IMR-90 (cell line): ENCODE measurements around the gene MATK. TPM values are rescaled to one million over a fixed set of nuclear protein-coding genes. Genes with fewer than 3 reads are reported as not detected.
A peak's percentile ranks its signal among the peaks of the same experiment; 100 is the strongest.

Experiments used
- ATAC-seq: fragments of 200-7000 bp; cut with Tn5 transposase; 2 replicates; pipeline ENCODE4 v1.9.1; 2020; ENCODE audit warnings: low read depth, mild to moderate bottlenecking, moderate library complexity
- BruUV-seq: library from RNA; stranded (reverse); fragments of 400-500 nt; replicated peaks from 2 replicates; lab custom pipeline; 2021; lab: Mats Ljungman, UMichigan
- CTCF ChIA-PET: fragments of 300-600 bp; formaldehyde crosslinking; extraction: SDS; loops from one replicate; lab custom pipeline; 2021; ENCODE audit warnings: antibody characterized with exemption; lab: Yijun Ruan, JAX
- POLR2A ChIA-PET: fragments of 300-600 bp; sonication (Branson Sonifier 250); formaldehyde crosslinking; loops from one replicate; lab custom pipeline; 2022; ENCODE audit warnings: antibody characterized with exemption; ENCODE audit not compliant: unreplicated experiment; lab: Charles Lee
- DNase-seq: peaks from one replicate; pipeline ENCODE4 v3.0.0; 2013
- H2AFZ ChIP-seq: replicated peaks from 2 replicates; pipeline ENCODE3; 2013; ENCODE audit warnings: low read length, mild to moderate bottlenecking; ENCODE audit not compliant: poor library complexity
- H2AK5ac ChIP-seq: 2 replicates; pipeline ENCODE4 v1.6.1; 2013; ENCODE audit warnings: low read depth, low read length, inconsistent platforms
- H2AK9ac ChIP-seq: replicated peaks from 2 replicates; pipeline ENCODE3; 2013; ENCODE audit warnings: mild to moderate bottlenecking, low read depth, low read length, moderate library complexity; ENCODE audit not compliant: poor library complexity
- H2BK120ac ChIP-seq: 2 replicates; pipeline ENCODE4 v1.6.1; 2013; ENCODE audit warnings: low read depth, low read length, inconsistent platforms
- H2BK15ac ChIP-seq: 3 replicates; pipeline ENCODE4 v1.6.1; 2013; ENCODE audit warnings: low read depth, low read length, inconsistent platforms
- H2BK20ac ChIP-seq: 2 replicates; pipeline ENCODE4 v1.6.1; 2013; ENCODE audit warnings: low read depth, mild to moderate bottlenecking, inconsistent platforms, low read length, moderate library complexity
- H2BK5ac ChIP-seq: 2 replicates; pipeline ENCODE4 v1.6.1; 2013; ENCODE audit warnings: mild to moderate bottlenecking, low read depth, low read length, inconsistent platforms; ENCODE audit not compliant: poor library complexity, severe bottlenecking
- H3K14ac ChIP-seq: replicated peaks from 2 replicates; pipeline ENCODE4 v1.6.1; 2013; ENCODE audit warnings: low read depth, low read length, inconsistent platforms
- H3K18ac ChIP-seq: 2 replicates; pipeline ENCODE4 v1.6.1; 2013; ENCODE audit warnings: low read depth, low read length, control low read depth
- H3K23ac ChIP-seq: 2 replicates; pipeline ENCODE4 v1.6.1; 2013; ENCODE audit warnings: low read depth, low read length, inconsistent platforms
- H3K27ac ChIP-seq: 2 replicates; pipeline ENCODE4 v1.5.1; 2013; ENCODE audit warnings: mild to moderate bottlenecking, control low read depth, low read length; ENCODE audit not compliant: insufficient read depth
- H3K27me3 ChIP-seq: 2 replicates; pipeline ENCODE4 v1.6.1; 2013; ENCODE audit warnings: low read length; ENCODE audit not compliant: control insufficient read depth, insufficient read depth
- H3K36me3 ChIP-seq: 2 replicates; pipeline ENCODE4 v1.6.1; 2013; ENCODE audit warnings: low read length, mixed read lengths; ENCODE audit not compliant: control insufficient read depth, insufficient read depth
- H3K4ac ChIP-seq: 2 replicates; pipeline ENCODE4 v1.6.1; 2013; ENCODE audit warnings: low read depth, low read length, inconsistent platforms
- H3K4me1 ChIP-seq: 2 replicates; pipeline ENCODE4 v1.6.1; 2013; ENCODE audit warnings: low read length, mixed read lengths; ENCODE audit not compliant: control insufficient read depth, insufficient read depth
- H3K4me2 ChIP-seq: 2 replicates; pipeline ENCODE4 v1.6.1; 2013; ENCODE audit warnings: low read depth, mild to moderate bottlenecking, control low read depth, low read length, moderate library complexity
- H3K4me3 ChIP-seq: 2 replicates; pipeline ENCODE4 v1.5.1; 2013; ENCODE audit warnings: low read depth, mild to moderate bottlenecking, control low read depth, low read length, moderate library complexity; ENCODE audit not compliant: insufficient read depth
- H3K56ac ChIP-seq: 2 replicates; pipeline ENCODE4 v1.6.1; 2013; ENCODE audit warnings: low read length, inconsistent platforms; ENCODE audit not compliant: insufficient read depth; ENCODE audit errors: extremely low read depth
- H3K79me1 ChIP-seq, 2 experiments: 2 replicates each; pipeline ENCODE4 v1.6.1; 2013; ENCODE audit warnings: low read length in 2 of 2, inconsistent platforms in 1 of 2, low read depth in 1 of 2
- H3K9ac ChIP-seq: 2 replicates; pipeline ENCODE4 v1.6.1; 2013; ENCODE audit warnings: low read depth, low read length, control low read depth
- H3K9me1 ChIP-seq: 2 replicates; pipeline ENCODE4 v1.6.1; 2013; ENCODE audit warnings: low read length, inconsistent platforms; ENCODE audit not compliant: insufficient read depth
- H3K9me3 ChIP-seq: 2 replicates; pipeline ENCODE4 v1.6.1; 2013; ENCODE audit warnings: low read length; ENCODE audit not compliant: control insufficient read depth, insufficient read depth
- H4K20me1 ChIP-seq: 2 replicates; pipeline ENCODE4 v1.6.1; 2013; ENCODE audit warnings: low read length, inconsistent platforms; ENCODE audit not compliant: insufficient read depth
- H4K5ac ChIP-seq: 2 replicates; pipeline ENCODE4 v1.6.1; 2013; ENCODE audit warnings: mild to moderate bottlenecking, low read depth, low read length, control low read depth
- H4K8ac ChIP-seq, 2 experiments: 2 replicates each; pipeline ENCODE4 v1.6.1; 2013; ENCODE audit warnings: low read depth in 2 of 2, low read length in 2 of 2, control low read depth in 1 of 2, inconsistent platforms in 1 of 2
- H4K91ac ChIP-seq: 2 replicates; pipeline ENCODE4 v1.6.1; 2013; ENCODE audit warnings: low read depth, low read length, inconsistent platforms; ENCODE audit not compliant: insufficient read depth
- CEBPB ChIP-seq: IDR thresholded peaks from 2 replicates; pipeline ENCODE4 v1.6.1; 2012; ENCODE audit warnings: low read depth, low read length, improper control_type of control experiment
- CHD1 ChIP-seq: IDR thresholded peaks from 2 replicates; pipeline ENCODE4 v1.6.1; 2012; ENCODE audit warnings: low read depth, low read length, improper control_type of control experiment
- CTCF ChIP-seq: conservative IDR thresholded peaks from 2 replicates; pipeline ENCODE4 v1.5.1; 2012; ENCODE audit warnings: mild to moderate bottlenecking, low read depth, low read length, improper control_type of control experiment
- ELK1 ChIP-seq: fragments of 150-350 bp; IDR thresholded peaks from 2 replicates; pipeline ENCODE4 v1.6.1; 2016; ENCODE audit warnings: low read depth, mild to moderate bottlenecking, low read length, moderate library complexity, borderline replicate concordance
- MAFK ChIP-seq: IDR thresholded peaks from 2 replicates; pipeline ENCODE4 v1.6.1; 2012; ENCODE audit warnings: low read depth, low read length, improper control_type of control experiment
- MXI1 ChIP-seq: IDR thresholded peaks from 2 replicates; pipeline ENCODE4 v1.6.1; 2012; ENCODE audit warnings: low read depth, mild to moderate bottlenecking, low read length, moderate library complexity, borderline replicate concordance
- POLR2A ChIP-seq: IDR thresholded peaks from 2 replicates; pipeline ENCODE4 v1.6.1; 2012; ENCODE audit warnings: mild to moderate bottlenecking, low read depth, low read length
- RAD21 ChIP-seq: IDR thresholded peaks from 2 replicates; pipeline ENCODE4 v1.6.1; 2012; ENCODE audit warnings: low read length, improper control_type of control experiment
- RCOR1 ChIP-seq: IDR thresholded peaks from 2 replicates; pipeline ENCODE4 v1.6.1; 2012; ENCODE audit warnings: mild to moderate bottlenecking, low read length, improper control_type of control experiment; ENCODE audit not compliant: insufficient replicate concordance
- SMC3 ChIP-seq: fragments of 150-350 bp; IDR thresholded peaks from 2 replicates; pipeline ENCODE4 v1.6.1; 2016; ENCODE audit warnings: low read depth, mild to moderate bottlenecking, antibody characterized with exemption, low read length, moderate library complexity
- WGBS, 2 experiments: methylation state at CpG; one replicate each; pipeline versions ENCODE4 v1.1.5 to v1.1.7; 2013; ENCODE audit warnings: missing lambda C conversion rate in 2 of 2; ENCODE audit not compliant: insufficient read length in 1 of 2; ENCODE audit errors: extremely low coverage in 2 of 2; 5-methylcytosine and 5-hydroxymethylcytosine counted together
- dilution Hi-C: fragments of 300-500 bp; cut with HindIII; formaldehyde crosslinking; loops from one replicate; pipeline ENCODE4 v1.14.3; 2018; ENCODE audit warnings: low sequenced_read_pairs; ENCODE audit not compliant: unreplicated experiment
- in situ Hi-C: fragments of 300-500 bp; cut with MboI; formaldehyde crosslinking; loops from 3 replicates; pipeline ENCODE4 v1.14.3; 2019; ENCODE audit warnings: low sequenced_read_pairs, inconsistent platforms, mixed read lengths
- intact Hi-C: fragments of 100-400 bp; cut with micrococcal nuclease; formaldehyde crosslinking; loops from 2 replicates; pipeline ENCODE4 v1.10.0; 2022
- polyA plus RNA-seq, 3 experiments: library from polyadenylated mRNA; depleted of rRNA; stranded (reverse); fragments of >200 nt; gene quantifications; 2 replicates each; pipeline ENCODE4 v1.2.3, GENCODE V29; 2012; ENCODE audit warnings: low replicate concordance in 1 of 3
- total RNA-seq: library from RNA; depleted of rRNA; stranded (reverse); fragments of >200 nt; gene quantifications from 2 replicates; pipeline ENCODE4 v1.2.3, GENCODE V29; 2012
- TF ChIP-seq, protein P1 (sequence below): fragments of 150-350 bp; IDR thresholded peaks from 2 replicates; pipeline ENCODE4 v1.6.1; 2017; ENCODE audit warnings: mild to moderate bottlenecking, antibody characterized with exemption, low read length, low read depth

The MATK gene
- total and polyA plus RNA-seq, 2 of the 4 experiments (the other 2 are of a cell fraction) = not detected

DNA sequence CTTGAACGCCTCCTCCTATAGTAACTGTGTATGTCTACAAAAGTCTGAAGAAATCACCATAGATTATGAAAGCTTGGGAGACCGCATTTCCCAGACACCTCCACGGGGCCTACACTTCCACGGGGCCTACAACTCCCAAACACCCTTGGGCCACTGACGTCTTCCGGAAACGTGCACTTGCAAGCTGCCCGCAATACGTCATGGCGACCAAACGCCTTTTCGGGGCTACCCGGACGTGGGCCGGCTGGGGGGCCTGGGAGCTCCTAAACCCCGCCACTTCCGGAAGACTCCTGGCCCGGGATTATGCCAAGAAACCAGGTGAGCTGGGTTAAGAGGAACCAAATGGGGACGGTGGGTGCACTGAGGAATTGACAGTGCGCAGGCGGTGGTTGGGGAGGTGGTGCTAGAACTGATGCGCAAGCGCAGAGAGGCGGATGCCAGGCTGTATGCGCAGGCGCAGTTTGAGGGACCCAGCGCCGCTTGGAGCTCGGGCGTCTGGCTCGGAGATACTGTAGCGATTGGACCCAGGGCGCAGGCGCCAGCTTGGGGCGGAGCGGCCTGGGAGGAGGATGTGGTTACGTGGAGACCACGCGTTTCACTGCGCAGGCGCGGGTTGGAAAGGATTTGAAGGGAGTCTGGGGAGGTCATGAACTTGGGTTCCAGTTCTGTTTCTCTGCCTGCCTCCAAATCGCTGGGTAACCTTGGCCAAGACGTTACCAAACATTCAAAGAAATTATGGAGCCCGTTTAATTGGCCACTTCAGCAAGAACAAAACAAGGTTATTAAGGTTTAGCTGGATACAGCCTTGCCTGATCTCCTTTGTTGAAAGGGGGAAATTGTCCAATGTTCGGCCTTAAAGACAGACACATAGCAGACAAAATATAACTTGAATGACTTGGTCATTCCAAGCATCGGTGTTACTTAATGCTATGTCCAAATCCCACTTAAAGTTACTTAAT lies 23.4 kb downstream of the MATK start, which contains the start of gene MRPL54 (continued):
- TF ChIP-seq RCOR1 = no peak
- TF ChIP-seq SMC3 = no peak
- no peak for TF ChIP-seq RAD21
- peak; percentile 83 for TF ChIP-seq MXI1

DNA sequence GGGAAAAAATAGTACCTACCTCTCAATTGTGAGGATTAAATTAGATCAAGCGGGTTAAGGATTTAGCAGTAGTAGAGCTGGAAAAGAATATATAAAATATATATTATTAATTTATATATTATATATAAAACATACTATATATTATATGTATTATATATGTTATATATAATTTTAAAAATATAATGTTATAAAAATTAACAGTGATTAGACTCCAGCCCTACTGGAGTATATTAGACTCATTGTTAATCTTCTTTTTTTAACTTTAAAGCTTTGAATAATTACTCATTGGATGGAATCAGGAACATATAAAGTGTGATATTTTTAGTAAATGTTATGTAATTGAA lies 24.1 kb downstream of the MATK start:
- Histone ChIP-seq H2BK15ac (0 out of 3 replicates have a peak overlapping the region, but pooled peaks have one; percentile 25), H3K27me3 (no peaks in the 10 kb centered on the region), H3K79me1 (peaks cover 18 to 39% of the 10 kb centered on the region in 2 experiments), H2BK5ac (no peak overlapping the region), H2BK20ac (no peak overlapping the region), H3K9me3 (no peaks in the 10 kb centered on the region), H3K4ac (no peak overlapping the region; the same call in 1 of the 2 replicates), H3K36me3 (peaks cover 13% of the 10 kb centered on the region; the same call in 1 of the 2 replicates), H3K14ac (no peak overlapping the region), H4K8ac (peak overlapping the region; percentile 80 to 91; a peak in 3 of 4 replicates), H2BK120ac (no peak overlapping the region), H3K4me2 (peak overlapping the region; percentile 24; the same call in 1 of the 2 replicates), H3K23ac (no peak overlapping the region), H3K9me1 (peaks cover 3% of the 10 kb centered on the region; the same call in 1 of the 2 replicates), H2AFZ (peak overlapping the region; percentile 99), H2AK9ac (peak overlapping the region; percentile 98), H4K20me1 (no peaks in the 10 kb centered on the region), H2AK5ac (peak overlapping the region; percentile 73; the same call in 1 of the 2 replicates), H3K56ac (no peak overlapping the region), H3K27ac (no peak overlapping the region), H4K5ac (peak overlapping the region; percentile 62; the same call in 1 of the 2 replicates), H3K4me1 (peaks cover 2% of the 10 kb centered on the region; the same call in 1 of the 2 replicates), H3K9ac (no peak overlapping the region), H3K18ac (no peak overlapping the region), H3K4me3 (no peak overlapping the region), H4K91ac (no peak overlapping the region)
- dilution Hi-C loops = no loop called here
- BruUV-seq = no TSS peak
- DNase-seq (no peak), ATAC-seq (no peak)
- WGBS, 2 experiments = no CpG with 5 or more reads among the region's 1 CpG
- ChIA-PET POLR2A (interaction anchor here (1.3 kb wide), 1 partner anchor 24 kb away, joined by 4 read pairs; no protein-coding TSS in a partner anchor), CTCF (interaction anchor here (0.7 kb wide), 1 partner anchor 101 kb away, joined by 3 read pairs; no protein-coding TSS in a partner anchor)
- in situ Hi-C loops = no loop called here
- intact Hi-C loops = no loop called here
- TF ChIP-seq CTCF (no peak), ELK1 (no peak), MAFK (no peak), RCOR1 (no peak), CEBPB (no peak), SMC3 (no peak), CHD1 (no peak), POLR2A (no peak)
- TF ChIP-seq, protein P1, sequence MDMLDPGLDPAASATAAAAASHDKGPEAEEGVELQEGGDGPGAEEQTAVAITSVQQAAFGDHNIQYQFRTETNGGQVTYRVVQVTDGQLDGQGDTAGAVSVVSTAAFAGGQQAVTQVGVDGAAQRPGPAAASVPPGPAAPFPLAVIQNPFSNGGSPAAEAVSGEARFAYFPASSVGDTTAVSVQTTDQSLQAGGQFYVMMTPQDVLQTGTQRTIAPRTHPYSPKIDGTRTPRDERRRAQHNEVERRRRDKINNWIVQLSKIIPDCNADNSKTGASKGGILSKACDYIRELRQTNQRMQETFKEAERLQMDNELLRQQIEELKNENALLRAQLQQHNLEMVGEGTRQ = no peak
